ENCODE measurements around the gene DBET.
"Not testable (repeated sequence)": the region's sequence is repeated elsewhere in the genome, so short reads cannot be mapped to it uniquely, and the experiment has no call there.

GRCh38 chr4:190109390-190110011 lies 45.2 kb downstream of the DBET start:
- TF ChIP-seq CTCF (IDR thresholded peaks at IDR 0.05); ZFX (IDR thresholded peaks at IDR 0.05; ENCODE audit: borderline replicate concordance): not testable (repeated sequence)
